GM21528 (cell line): Measurements from ENCODE around the gene TRAF5.
"Not testable (repeated sequence)": the region's sequence is repeated elsewhere in the genome, so short reads cannot be mapped to it uniquely, and the experiment has no call there.

Source experiments
- ATAC-seq: cut with Tn5 transposase; IDR thresholded peaks from one replicate; pipeline ENCODE4 v1.9.1; 2021; ENCODE audit warnings: mild to moderate bottlenecking, moderate library complexity; ENCODE audit not compliant: unreplicated experiment, low FRiP score

TRAF5 gene

GRCh38 chr1:211326528-211327345 lies at the start of gene TRAF5:
TSS of gene TRAF5 (plus strand) at chr1:211326833. CDS start at chr1:211353240, 26,407 bp downstream.
- ATAC-seq, result peak; percentile 33

GRCh38 chr1:211279340-211279739 lies 47.3 kb upstream of the TRAF5 start:
- no peak for ATAC-seq

GRCh38 chr1:211280910-211281309 lies 45.7 kb upstream of the TRAF5 start:
- ATAC-seq, result no peak

GRCh38 chr1:211281320-211282022 lies 45.2 kb upstream of the TRAF5 start:
- ATAC-seq, result no peak

- ATAC-seq, result no peak
Observed at GRCh38 chr1:211282023-211282373, 44.6 kb upstream of the TRAF5 start.

GRCh38 chr1:211285196-211285595 lies 41.4 kb upstream of the TRAF5 start:
- ATAC-seq, result no peak

GRCh38 chr1:211287218-211287617 lies 39.4 kb upstream of the TRAF5 start:
- no peak for ATAC-seq

- ATAC-seq, result no peak
Observed at GRCh38 chr1:211292411-211292810, 34.2 kb upstream of the TRAF5 start.

- no peak for ATAC-seq
Observed at GRCh38 chr1:211296396-211296795, 30.2 kb upstream of the TRAF5 start.

GRCh38 chr1:211305044-211305443 lies 21.6 kb upstream of the TRAF5 start:
- ATAC-seq, result peak; percentile 91

- no peak for ATAC-seq
Observed at GRCh38 chr1:211309617-211310016, 17.0 kb upstream of the TRAF5 start.

- ATAC-seq, result no peak
Observed at GRCh38 chr1:211313392-211313791, 13.2 kb upstream of the TRAF5 start.

GRCh38 chr1:211318576-211319280 lies 7.9 kb upstream of the TRAF5 start:
- ATAC-seq, result no peak

GRCh38 chr1:211319892-211320291 lies 6.7 kb upstream of the TRAF5 start:
- ATAC-seq, result no peak

- ATAC-seq, result no peak
Observed at GRCh38 chr1:211320980-211321379, 5.7 kb upstream of the TRAF5 start.

GRCh38 chr1:211321646-211322045 lies 5.0 kb upstream of the TRAF5 start:
- not testable (repeated sequence) for ATAC-seq

- no peak for ATAC-seq
Observed at GRCh38 chr1:211323156-211324063, 3.2 kb upstream of the TRAF5 start.

GRCh38 chr1:211324992-211325775 lies 1.4 kb upstream of the TRAF5 start:
- ATAC-seq, result no peak

GRCh38 chr1:211326140-211326527 lies 499 bp upstream of the TRAF5 start:
- ATAC-seq, result no peak
